Measurements from ENCODE around the gene ZNF511.

ZNF511 gene

DNA sequence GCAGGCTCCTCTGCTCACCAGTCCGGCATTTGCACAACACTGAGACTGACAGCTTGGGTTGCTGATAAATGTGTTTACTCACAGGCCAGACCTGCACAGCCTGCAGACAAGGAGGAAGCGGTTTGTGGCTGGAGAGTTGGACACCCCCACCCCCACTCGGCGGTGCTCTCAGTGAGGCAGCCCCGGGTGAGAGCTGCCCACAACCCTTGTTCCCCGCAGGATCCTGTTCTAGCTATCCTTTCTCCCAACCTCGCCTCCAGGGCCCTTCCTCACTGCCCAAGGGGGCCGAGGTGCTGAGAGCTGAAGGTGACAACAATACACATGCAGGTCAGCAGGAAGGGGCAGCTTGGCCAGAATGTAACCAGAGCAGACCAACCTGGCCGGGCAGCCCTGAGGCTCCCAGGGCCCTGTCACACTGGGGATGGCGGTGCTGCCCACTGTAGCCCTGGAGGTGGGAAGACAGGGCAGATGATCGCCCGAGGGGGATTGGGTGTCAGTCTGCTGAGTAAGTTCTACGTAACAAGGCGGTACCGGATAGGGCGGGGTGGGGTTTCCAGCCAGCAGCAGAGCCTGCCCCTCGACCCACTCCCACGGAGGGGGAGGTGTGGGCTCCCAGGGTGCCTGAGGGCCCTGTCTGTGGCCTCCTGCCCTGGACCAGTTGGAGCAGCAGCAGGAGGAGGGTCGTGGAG, 30.0 kb upstream of the ZNF511 start:
- TF ChIP-seq POLR2A (IDR thresholded peaks at IDR 0.05; ENCODE audit: low read depth, low read length): no peak
- FAIRE-seq (peak; percentile 92), DNase-seq (ENCODE audit: insufficient read length, low spot score) (peak; percentile 95)

DNA sequence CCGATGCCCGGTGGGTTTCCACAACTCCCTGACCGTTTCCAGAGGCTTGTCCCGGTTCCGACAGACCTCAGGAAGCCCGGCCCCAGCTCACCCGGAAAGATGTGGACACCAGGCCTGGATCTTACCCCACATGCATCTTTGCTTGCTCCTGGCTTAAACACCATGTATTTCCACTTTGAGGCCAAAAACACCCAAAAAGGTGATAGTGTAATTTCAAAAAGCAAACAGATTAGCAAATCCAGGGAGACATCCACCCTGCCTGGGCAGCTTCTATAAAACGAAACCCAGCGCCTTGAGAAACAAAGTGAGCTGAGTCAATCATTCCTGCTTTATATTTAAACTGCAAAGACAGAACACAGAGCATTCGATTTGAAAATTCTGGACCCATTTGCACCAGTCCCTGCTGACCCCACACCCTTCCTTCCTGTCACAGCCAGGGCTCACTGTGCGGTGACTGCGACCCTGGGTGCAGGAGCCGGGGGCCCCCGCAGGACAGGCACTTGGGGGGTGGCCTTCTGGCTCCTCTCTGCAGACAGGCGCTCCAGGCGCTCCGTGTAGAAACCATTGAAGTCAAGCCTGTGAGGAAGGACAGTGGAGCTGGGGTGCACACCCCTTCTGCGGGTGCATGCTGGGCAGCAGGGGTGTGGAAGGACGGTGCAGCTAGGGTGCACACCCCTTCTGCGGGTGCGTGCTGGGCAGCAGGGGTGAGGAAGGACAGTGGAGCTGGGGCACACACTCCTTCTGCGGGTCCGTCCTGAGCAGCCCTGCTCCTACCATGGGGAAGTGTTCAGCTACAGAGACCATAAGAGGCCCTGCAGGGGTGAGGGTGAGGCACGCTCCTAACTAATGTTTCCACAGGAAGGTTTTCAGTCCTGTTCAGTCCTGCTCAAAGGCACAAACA, 29.1 kb upstream of the ZNF511 start:
- no peak for FAIRE-seq
- no peak for TF ChIP-seq POLR2A (IDR thresholded peaks at IDR 0.05; ENCODE audit: low read depth, low read length)
- no peak for DNase-seq (ENCODE audit: insufficient read length, low spot score)

- DNase-seq (ENCODE audit: insufficient read length, low spot score) (no peak), FAIRE-seq (no peak)
- TF ChIP-seq POLR2A (IDR thresholded peaks at IDR 0.05; ENCODE audit: low read depth, low read length): no peak
Measured at GRCh38 chr10:133280391-133281059, 28.2 kb upstream of the ZNF511 start.

DNA sequence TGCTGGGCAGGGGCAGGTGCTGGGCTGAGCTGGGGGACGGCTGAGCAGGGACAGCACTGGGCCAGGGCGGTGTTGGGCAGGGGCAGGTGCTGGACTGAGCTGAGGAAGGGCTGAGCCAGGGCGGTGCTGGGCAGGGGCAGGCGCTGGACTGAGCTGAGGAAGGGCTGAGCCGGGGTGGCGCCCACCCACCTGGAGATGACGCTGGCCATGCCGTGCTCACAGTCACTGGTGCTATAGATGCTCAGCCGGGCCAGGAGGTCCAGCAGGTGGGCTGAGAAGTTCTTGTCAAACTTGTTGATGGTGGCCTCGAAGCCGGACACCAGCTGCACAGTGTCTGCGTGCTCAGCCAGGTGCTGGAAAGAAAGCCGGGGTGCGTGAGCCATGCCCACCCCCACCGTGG, 27.6 kb upstream of the ZNF511 start:
- FAIRE-seq: no peak
- TF ChIP-seq POLR2A (IDR thresholded peaks at IDR 0.05; ENCODE audit: low read depth, low read length): no peak
- no peak for DNase-seq (ENCODE audit: insufficient read length, low spot score)

DNA sequence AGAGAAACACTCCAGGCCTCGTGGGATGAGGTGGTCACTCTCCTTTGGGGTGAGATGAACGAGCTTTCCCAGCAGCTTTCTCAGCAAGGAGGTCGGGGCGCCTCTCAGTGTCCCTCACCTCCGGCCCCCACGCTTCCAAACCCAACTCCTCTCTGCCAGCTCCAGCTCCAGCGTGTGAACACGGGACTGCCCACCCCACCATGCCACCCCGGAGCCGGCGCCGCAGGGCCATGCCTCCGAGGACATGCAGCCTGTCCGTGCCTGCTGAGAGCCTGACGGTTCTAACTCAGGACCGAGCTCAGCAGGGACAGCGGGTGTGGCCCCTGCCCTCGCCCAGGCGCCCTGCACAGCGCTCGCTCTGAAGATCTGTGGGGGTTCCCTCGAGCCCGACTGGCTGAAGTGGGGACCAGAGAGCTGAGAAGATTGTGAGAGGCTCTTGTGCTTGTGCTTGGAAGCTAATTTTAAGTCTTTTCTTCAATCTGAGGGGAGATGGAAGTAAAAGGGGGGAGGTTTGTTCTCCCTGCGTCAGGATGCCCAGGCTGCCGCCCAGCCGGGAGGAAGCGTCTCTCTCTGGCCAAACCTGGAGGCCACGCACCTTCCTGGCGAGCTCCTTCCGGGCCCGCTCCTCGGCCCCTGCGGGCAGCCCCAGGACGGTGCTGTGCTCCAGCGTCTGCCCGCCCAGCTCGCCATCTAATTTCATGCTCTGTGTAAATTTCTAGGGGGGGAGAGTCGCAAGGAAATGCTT, 26.9 kb upstream of the ZNF511 start:
- no peak for TF ChIP-seq POLR2A (IDR thresholded peaks at IDR 0.05; ENCODE audit: low read depth, low read length)
- FAIRE-seq (no peak), DNase-seq (ENCODE audit: insufficient read length, low spot score) (no peak)

- DNase-seq (ENCODE audit: insufficient read length, low spot score) (no peak), FAIRE-seq (no peak)
- TF ChIP-seq POLR2A (IDR thresholded peaks at IDR 0.05; ENCODE audit: low read depth, low read length): no peak
Measured at GRCh38 chr10:133282846-133283390, 25.8 kb upstream of the ZNF511 start.

GRCh38 chr10:133283931-133284330, 24.8 kb upstream of the ZNF511 start:
- TF ChIP-seq POLR2A (IDR thresholded peaks at IDR 0.05; ENCODE audit: low read depth, low read length): no peak
- no peak for FAIRE-seq
- no peak for DNase-seq (ENCODE audit: insufficient read length, low spot score)

- FAIRE-seq (no peak), DNase-seq (ENCODE audit: insufficient read length, low spot score) (no peak)
- no peak for TF ChIP-seq POLR2A (IDR thresholded peaks at IDR 0.05; ENCODE audit: low read depth, low read length)
Measured at GRCh38 chr10:133285217-133285616, 23.5 kb upstream of the ZNF511 start.

DNA sequence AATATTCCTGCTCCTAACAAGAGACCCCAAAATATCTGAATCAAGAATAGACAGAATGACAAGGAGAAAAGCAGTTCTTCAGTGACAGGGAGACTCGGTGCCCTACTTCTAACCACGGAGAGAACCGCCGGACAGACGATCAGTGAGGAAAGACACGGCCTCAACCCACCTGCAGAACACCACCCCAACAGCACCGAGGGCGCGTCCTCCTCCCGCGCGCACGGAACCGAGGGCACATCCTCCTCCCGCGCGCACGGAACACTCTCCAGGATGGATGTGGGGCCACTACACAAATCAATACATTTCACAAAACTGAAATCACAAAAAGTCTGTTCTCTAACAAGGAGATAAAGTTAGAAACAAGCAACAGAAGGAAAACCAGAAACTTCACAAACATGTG, 22.3 kb upstream of the ZNF511 start:
- no peak for DNase-seq (ENCODE audit: insufficient read length, low spot score)
- no peak for TF ChIP-seq POLR2A (IDR thresholded peaks at IDR 0.05; ENCODE audit: low read depth, low read length)
- FAIRE-seq: no peak

GRCh38 chr10:133287832-133288500, 20.7 kb upstream of the ZNF511 start:
- TF ChIP-seq POLR2A (IDR thresholded peaks at IDR 0.05; ENCODE audit: low read depth, low read length): no peak
- FAIRE-seq: no peak
- DNase-seq (ENCODE audit: insufficient read length, low spot score): no peak

DNA sequence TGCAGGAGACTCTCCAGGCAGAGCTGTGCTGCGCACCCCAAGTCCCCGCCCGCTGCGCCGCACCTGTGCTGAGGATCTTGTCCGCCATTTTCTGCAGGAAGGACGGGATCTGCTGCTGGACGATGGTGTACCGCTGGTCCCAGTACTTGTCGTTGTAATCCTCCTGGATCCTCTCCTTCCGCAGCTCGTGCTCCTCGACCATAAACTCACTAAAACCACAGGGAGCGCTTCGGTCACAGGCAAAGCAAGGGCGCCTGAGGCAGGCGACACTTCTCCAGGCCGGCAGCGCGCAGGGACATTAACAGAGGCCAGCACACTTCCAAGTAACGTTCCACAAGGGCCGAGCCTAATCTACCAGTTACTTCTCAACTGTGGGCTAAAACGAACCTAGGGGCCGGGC, 19.0 kb upstream of the ZNF511 start:
- FAIRE-seq (no peak), DNase-seq (ENCODE audit: insufficient read length, low spot score) (no peak)
- TF ChIP-seq POLR2A (IDR thresholded peaks at IDR 0.05; ENCODE audit: low read depth, low read length): no peak

GRCh38 chr10:133292919-133293809, 15.6 kb upstream of the ZNF511 start:
- FAIRE-seq: peak; percentile 98
- TF ChIP-seq POLR2A (IDR thresholded peaks at IDR 0.05; ENCODE audit: low read depth, low read length): no peak
- peak; percentile 95 for DNase-seq (ENCODE audit: insufficient read length, low spot score)

All from H54 (cell line).